ENCODE data around the gene JMJD6. TPM values are rescaled to one million over a fixed set of nuclear protein-coding genes. Genes with fewer than 3 reads are reported as not detected.
A peak's percentile ranks its signal among the peaks of the same experiment; 100 is the strongest.

The JMJD6 gene
- total and polyA plus RNA-seq, 2 experiments from 2014 or later: 11.4 to 12.8 TPM

DNA sequence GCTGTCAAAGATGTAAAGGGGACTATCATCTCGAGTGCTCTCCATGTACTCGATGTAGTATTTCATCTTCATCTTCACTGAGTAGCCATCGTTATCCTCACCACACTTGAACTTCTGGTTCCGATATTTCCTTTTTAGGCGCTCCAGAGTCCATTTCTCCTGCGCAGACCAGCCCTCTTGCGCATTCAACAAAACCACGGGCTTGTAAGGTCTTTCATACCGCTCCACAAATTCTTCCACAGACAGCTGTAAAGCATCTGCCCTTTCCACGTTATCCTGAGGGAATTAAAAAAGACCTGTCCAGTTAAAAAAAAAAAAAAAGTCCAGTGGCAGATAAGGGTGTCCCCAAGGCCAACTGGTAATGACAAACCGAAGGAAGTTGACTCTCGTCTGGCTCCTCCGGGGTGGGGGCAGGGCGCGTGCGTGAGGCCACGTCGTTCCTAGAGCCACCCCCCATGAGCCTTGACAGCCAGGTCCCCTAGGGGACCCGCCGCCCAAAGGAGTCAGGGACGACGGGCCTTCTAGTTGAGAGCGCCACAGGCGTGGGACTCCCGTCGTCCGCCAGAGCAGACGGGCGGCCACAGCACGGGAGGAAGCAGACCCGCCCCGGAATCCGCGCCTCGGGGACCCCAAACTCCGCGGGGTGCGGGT, 701 bp downstream of the JMJD6 start:
- Histone ChIP-seq H3K4me1 (ENCODE audit: insufficient read depth) (peaks cover 16% of the 10 kb centered on the region), H3K4me3 (peak overlapping the region; percentile 99), H4K20me1 (replicated peaks; ENCODE audit: insufficient read depth) (peaks cover 16% of the 10 kb centered on the region), H3K79me2 (replicated peaks; ENCODE audit: insufficient read depth) (peaks cover 57% of the 10 kb centered on the region), H3K9me2 (ENCODE audit: insufficient read depth) (no peaks in the 10 kb centered on the region), H3K4me2 (peak overlapping the region; percentile 98), H3K27me3 (ENCODE audit: insufficient read depth) (no peaks in the 10 kb centered on the region), H3K36me3 (ENCODE audit: insufficient read depth) (peaks cover 22% of the 10 kb centered on the region), H3K27ac (ENCODE audit: low read depth) (peak overlapping the region; percentile 45; the same call in 1 of the 2 replicates), H3F3A (replicated peaks; ENCODE audit: low read depth) (peaks cover 7% of the 10 kb centered on the region; the same call in 1 of the 2 replicates), H2AFZ (peak overlapping the region; percentile 86; the same call in 1 of the 2 replicates)
- Mint-ChIP-seq H3K27me3 (ENCODE audit: insufficient read depth, low read depth, poor library complexity) (peaks cover 5% of the 10 kb centered on the region), H3K27ac (peak overlapping the region; percentile 67; the same call in 1 of the 2 replicates), H3K36me3 (ENCODE audit: low read depth) (peaks cover 58% of the 10 kb centered on the region), H3K9me3 (no peaks in the 10 kb centered on the region), H3K4me3 (peak overlapping the region; percentile 90), H3K4me1 (peaks cover 10% of the 10 kb centered on the region; the same call in 2 of the 3 replicates)
- TF ChIP-seq EZH2 (IDR thresholded peaks at IDR 0.05; ENCODE audit: low read depth, unreplicated experiment) (no peak), CREB1 (CRISPR knock-in tag; IDR thresholded peaks at IDR 0.05; ENCODE audit: low read depth) (0 out of 2 replicates have a peak, but pooled peaks have one; percentile 18)
- DNase-seq (ENCODE audit: low spot score) (peak; percentile 38), ATAC-seq (peak; percentile 12)

DNA sequence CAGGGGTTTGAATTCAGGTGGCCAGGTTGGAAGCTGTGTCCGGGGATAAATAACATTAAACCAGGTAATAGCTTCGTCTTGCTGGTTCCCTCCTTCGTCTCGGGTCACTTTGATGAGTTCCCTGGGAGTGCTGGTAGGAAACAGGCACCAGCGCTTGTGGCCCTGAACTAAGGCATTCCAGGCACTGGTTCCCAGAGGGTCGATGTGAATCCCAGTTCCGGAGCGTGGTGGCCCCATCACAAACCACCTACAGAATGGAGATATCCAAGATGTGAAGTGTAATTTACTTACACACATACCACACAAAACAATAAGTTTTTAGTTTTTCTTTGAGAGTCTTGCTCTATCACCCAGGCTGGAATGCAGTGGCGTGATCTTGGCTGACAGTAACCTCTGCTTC, 2.6 kb downstream of the JMJD6 start:
- Histone ChIP-seq H2AFZ (no peak overlapping the region), H4K20me1 (replicated peaks; ENCODE audit: insufficient read depth) (peaks cover 17% of the 10 kb centered on the region), H3K79me2 (replicated peaks; ENCODE audit: insufficient read depth) (peaks cover 41% of the 10 kb centered on the region), H3K27me3 (ENCODE audit: insufficient read depth) (no peaks in the 10 kb centered on the region), H3F3A (replicated peaks; ENCODE audit: low read depth) (0 out of 2 replicates have a peak, but pooled peaks cover 4% of the 10 kb centered on the region), H3K27ac (ENCODE audit: low read depth) (no peak overlapping the region), H3K4me2 (no peak overlapping the region), H3K4me1 (ENCODE audit: insufficient read depth) (peaks cover 16% of the 10 kb centered on the region), H3K36me3 (ENCODE audit: insufficient read depth) (peaks cover 31% of the 10 kb centered on the region), H3K9me2 (ENCODE audit: insufficient read depth) (no peaks in the 10 kb centered on the region), H3K4me3 (no peak overlapping the region)
- no peak for DNase-seq (ENCODE audit: low spot score)
- H3K4me1 Mint-ChIP-seq: peaks cover 10% of the 10 kb centered on the region; the same call in 2 of the 3 replicates
- no peak for ATAC-seq
- H3K4me3 Mint-ChIP-seq: no peak overlapping the region
- H3K9me3 Mint-ChIP-seq: no peaks in the 10 kb centered on the region
- peaks cover 60% of the 10 kb centered on the region for H3K36me3 Mint-ChIP-seq (ENCODE audit: low read depth)
- no peak overlapping the region for H3K27ac Mint-ChIP-seq
- H3K27me3 Mint-ChIP-seq (ENCODE audit: insufficient read depth, low read depth, poor library complexity): peaks cover 5% of the 10 kb centered on the region
- no peak for TF ChIP-seq EZH2phosphoT487 (IDR thresholded peaks at IDR 0.05; ENCODE audit: unreplicated experiment)
- TF ChIP-seq NANOG (IDR thresholded peaks at IDR 0.05; ENCODE audit: borderline replicate concordance): no peak
- TF ChIP-seq ZNF331 (CRISPR knock-in tag; IDR thresholded peaks at IDR 0.05; ENCODE audit: low read depth): no peak
- TF ChIP-seq ZNF114 (CRISPR knock-in tag; IDR thresholded peaks at IDR 0.05): no peak
- TF ChIP-seq, protein P1, sequence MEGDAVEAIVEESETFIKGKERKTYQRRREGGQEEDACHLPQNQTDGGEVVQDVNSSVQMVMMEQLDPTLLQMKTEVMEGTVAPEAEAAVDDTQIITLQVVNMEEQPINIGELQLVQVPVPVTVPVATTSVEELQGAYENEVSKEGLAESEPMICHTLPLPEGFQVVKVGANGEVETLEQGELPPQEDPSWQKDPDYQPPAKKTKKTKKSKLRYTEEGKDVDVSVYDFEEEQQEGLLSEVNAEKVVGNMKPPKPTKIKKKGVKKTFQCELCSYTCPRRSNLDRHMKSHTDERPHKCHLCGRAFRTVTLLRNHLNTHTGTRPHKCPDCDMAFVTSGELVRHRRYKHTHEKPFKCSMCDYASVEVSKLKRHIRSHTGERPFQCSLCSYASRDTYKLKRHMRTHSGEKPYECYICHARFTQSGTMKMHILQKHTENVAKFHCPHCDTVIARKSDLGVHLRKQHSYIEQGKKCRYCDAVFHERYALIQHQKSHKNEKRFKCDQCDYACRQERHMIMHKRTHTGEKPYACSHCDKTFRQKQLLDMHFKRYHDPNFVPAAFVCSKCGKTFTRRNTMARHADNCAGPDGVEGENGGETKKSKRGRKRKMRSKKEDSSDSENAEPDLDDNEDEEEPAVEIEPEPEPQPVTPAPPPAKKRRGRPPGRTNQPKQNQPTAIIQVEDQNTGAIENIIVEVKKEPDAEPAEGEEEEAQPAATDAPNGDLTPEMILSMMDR (conservative IDR thresholded peaks at IDR 0.05; ENCODE audit: low read depth in 2 of 2): no peak
- no peak for TF ChIP-seq CREB1 (CRISPR knock-in tag; IDR thresholded peaks at IDR 0.05; ENCODE audit: low read depth)
- TF ChIP-seq, protein P2, sequence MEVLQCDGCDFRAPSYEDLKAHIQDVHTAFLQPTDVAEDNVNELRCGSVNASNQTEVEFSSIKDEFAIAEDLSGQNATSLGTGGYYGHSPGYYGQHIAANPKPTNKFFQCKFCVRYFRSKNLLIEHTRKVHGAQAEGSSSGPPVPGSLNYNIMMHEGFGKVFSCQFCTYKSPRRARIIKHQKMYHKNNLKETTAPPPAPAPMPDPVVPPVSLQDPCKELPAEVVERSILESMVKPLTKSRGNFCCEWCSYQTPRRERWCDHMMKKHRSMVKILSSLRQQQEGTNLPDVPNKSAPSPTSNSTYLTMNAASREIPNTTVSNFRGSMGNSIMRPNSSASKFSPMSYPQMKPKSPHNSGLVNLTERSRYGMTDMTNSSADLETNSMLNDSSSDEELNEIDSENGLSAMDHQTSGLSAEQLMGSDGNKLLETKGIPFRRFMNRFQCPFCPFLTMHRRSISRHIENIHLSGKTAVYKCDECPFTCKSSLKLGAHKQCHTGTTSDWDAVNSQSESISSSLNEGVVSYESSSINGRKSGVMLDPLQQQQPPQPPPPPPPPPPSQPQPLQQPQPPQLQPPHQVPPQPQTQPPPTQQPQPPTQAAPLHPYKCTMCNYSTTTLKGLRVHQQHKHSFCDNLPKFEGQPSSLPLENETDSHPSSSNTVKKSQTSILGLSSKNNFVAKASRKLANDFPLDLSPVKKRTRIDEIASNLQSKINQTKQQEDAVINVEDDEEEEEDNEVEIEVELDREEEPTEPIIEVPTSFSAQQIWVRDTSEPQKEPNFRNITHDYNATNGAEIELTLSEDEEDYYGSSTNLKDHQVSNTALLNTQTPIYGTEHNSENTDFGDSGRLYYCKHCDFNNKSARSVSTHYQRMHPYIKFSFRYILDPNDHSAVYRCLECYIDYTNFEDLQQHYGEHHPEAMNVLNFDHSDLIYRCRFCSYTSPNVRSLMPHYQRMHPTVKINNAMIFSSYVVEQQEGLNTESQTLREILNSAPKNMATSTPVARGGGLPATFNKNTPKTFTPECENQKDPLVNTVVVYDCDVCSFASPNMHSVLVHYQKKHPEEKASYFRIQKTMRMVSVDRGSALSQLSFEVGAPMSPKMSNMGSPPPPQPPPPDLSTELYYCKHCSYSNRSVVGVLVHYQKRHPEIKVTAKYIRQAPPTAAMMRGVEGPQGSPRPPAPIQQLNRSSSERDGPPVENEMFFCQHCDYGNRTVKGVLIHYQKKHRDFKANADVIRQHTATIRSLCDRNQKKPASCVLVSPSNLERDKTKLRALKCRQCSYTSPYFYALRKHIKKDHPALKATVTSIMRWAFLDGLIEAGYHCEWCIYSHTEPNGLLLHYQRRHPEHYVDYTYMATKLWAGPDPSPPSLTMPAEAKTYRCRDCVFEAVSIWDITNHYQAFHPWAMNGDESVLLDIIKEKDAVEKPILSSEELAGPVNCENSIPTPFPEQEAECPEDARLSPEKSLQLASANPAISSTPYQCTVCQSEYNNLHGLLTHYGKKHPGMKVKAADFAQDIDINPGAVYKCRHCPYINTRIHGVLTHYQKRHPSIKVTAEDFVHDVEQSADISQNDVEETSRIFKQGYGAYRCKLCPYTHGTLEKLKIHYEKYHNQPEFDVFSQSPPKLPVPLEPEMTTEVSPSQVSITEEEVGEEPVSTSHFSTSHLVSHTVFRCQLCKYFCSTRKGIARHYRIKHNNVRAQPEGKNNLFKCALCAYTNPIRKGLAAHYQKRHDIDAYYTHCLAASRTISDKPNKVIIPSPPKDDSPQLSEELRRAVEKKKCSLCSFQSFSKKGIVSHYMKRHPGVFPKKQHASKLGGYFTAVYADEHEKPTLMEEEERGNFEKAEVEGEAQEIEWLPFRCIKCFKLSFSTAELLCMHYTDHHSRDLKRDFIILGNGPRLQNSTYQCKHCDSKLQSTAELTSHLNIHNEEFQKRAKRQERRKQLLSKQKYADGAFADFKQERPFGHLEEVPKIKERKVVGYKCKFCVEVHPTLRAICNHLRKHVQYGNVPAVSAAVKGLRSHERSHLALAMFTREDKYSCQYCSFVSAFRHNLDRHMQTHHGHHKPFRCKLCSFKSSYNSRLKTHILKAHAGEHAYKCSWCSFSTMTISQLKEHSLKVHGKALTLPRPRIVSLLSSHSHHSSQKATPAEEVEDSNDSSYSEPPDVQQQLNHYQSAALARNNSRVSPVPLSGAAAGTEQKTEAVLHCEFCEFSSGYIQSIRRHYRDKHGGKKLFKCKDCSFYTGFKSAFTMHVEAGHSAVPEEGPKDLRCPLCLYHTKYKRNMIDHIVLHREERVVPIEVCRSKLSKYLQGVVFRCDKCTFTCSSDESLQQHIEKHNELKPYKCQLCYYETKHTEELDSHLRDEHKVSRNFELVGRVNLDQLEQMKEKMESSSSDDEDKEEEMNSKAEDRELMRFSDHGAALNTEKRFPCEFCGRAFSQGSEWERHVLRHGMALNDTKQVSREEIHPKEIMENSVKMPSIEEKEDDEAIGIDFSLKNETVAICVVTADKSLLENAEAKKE (CRISPR knock-in tag; IDR thresholded peaks at IDR 0.05): no peak
- no peak for TF ChIP-seq POLR2AphosphoS5 (IDR thresholded peaks at IDR 0.05; ENCODE audit: low read depth)
- TF ChIP-seq, protein P3, sequence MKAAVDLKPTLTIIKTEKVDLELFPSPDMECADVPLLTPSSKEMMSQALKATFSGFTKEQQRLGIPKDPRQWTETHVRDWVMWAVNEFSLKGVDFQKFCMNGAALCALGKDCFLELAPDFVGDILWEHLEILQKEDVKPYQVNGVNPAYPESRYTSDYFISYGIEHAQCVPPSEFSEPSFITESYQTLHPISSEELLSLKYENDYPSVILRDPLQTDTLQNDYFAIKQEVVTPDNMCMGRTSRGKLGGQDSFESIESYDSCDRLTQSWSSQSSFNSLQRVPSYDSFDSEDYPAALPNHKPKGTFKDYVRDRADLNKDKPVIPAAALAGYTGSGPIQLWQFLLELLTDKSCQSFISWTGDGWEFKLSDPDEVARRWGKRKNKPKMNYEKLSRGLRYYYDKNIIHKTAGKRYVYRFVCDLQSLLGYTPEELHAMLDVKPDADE (IDR thresholded peaks at IDR 0.05): no peak

Data from GM23338 (cell line).